ENCODE results near the gene RGS14.

RGS14 gene

GRCh38 chr5:177361418-177362291 lies 3.9 kb downstream of the RGS14 start:
- Histone ChIP-seq H3K9ac (peak overlapping the region in 2 of 11 experiments; percentile 28 to 35; a peak in 2 of 22 replicates), H3K4me2 (peak overlapping the region; percentile 76 to 98 (median 90)), H3K36me3 (peaks cover 0 to under 1% (median 0%) of the 10 kb centered on the region in 11 experiments; a peak in 1 of 22 replicates), H4K20me1 (peaks cover 0 to 59% (median 4%) of the 10 kb centered on the region in 11 experiments; a peak in 8 of 22 replicates), H3K4me1 (peaks cover 68 to 93% (median 83%) of the 10 kb centered on the region in 10 experiments), H3K27me3 (no peaks in the 10 kb centered on the region), H3K27ac (peak overlapping the region in 1 of 11 experiments; percentile 15; a peak in 2 of 22 replicates), H3K9me3 (replicated peaks in 1 of 11) (no peaks in the 10 kb centered on the region), H3K4me3 (no peak overlapping the region; a peak in 1 of 20 replicates)
- no peak for TF ChIP-seq Cebpa-rat (IDR thresholded peaks at IDR 0.05)

- Histone ChIP-seq H3K27me3 (no peaks in the 10 kb centered on the region), H3K9me3 (replicated peaks in 1 of 11) (no peaks in the 10 kb centered on the region), H4K20me1 (peaks cover 0 to 59% (median 4%) of the 10 kb centered on the region in 11 experiments; a peak in 8 of 22 replicates), H3K4me3 (0 out of 20 replicates have a peak overlapping the region, but pooled peaks of 1 of the 10 experiments have one; percentile 40), H3K27ac (no peak overlapping the region), H3K4me2 (peak overlapping the region; percentile 76 to 98 (median 90)), H3K4me1 (peaks cover 62 to 90% (median 78%) of the 10 kb centered on the region in 10 experiments), H3K9ac (peak overlapping the region in 3 of 11 experiments; percentile 25 to 35 (median 28); a peak in 2 of 22 replicates), H3K36me3 (peaks cover 0 to 7% (median under 1%) of the 10 kb centered on the region in 11 experiments; a peak in 11 of 22 replicates)
- TF ChIP-seq Cebpa-rat (IDR thresholded peaks at IDR 0.05), result no peak
These were observed 4.5 kb downstream of the RGS14 start for GRCh38 chr5:177362292-177362609.

GRCh38 chr5:177362610-177363507 lies 5.1 kb downstream of the RGS14 start:
- Histone ChIP-seq H3K4me3 (peak overlapping the region in 9 of 10 experiments; percentile 20 to 60 (median 44); a peak in 14 of 20 replicates), H3K9ac (peak overlapping the region in 8 of 11 experiments; percentile 10 to 56 (median 30); a peak in 8 of 22 replicates), H3K27ac (peak overlapping the region in 1 of 11 experiments; percentile 19; a peak in 1 of 22 replicates), H3K4me1 (peaks cover 56 to 86% (median 73%) of the 10 kb centered on the region in 10 experiments), H4K20me1 (peaks cover 0 to 60% (median 4%) of the 10 kb centered on the region in 11 experiments; a peak in 8 of 22 replicates), H3K4me2 (peak overlapping the region; percentile 76 to 98 (median 90)), H3K27me3 (no peaks in the 10 kb centered on the region), H3K9me3 (replicated peaks in 1 of 11) (no peaks in the 10 kb centered on the region), H3K36me3 (peaks cover 0 to 13% (median 6%) of the 10 kb centered on the region in 11 experiments; a peak in 14 of 22 replicates)
- no peak for TF ChIP-seq Cebpa-rat (IDR thresholded peaks at IDR 0.05)

- H3K4me3 ChIP-seq, result peak overlapping the region in 3 of 10 experiments; percentile 46 to 60 (median 49); a peak in 4 of 20 replicates
- H3K27ac ChIP-seq, result no peak overlapping the region
These were observed 5.8 kb downstream of the RGS14 start for GRCh38 chr5:177363565-177363964.

GRCh38 chr5:177364159-177364962 lies 6.6 kb downstream of the RGS14 start:
- Histone ChIP-seq H3K9ac (no peak overlapping the region), H3K27me3 (no peaks in the 10 kb centered on the region), H3K4me1 (peaks cover 49 to 82% (median 65%) of the 10 kb centered on the region in 10 experiments), H3K27ac (no peak overlapping the region), H3K36me3 (peaks cover 5 to 24% (median 15%) of the 10 kb centered on the region in 11 experiments; a peak in 17 of 22 replicates), H3K9me3 (replicated peaks in 1 of 11) (no peaks in the 10 kb centered on the region), H4K20me1 (peaks cover 0 to 72% (median 4%) of the 10 kb centered on the region in 11 experiments; a peak in 10 of 22 replicates), H3K4me3 (no peak overlapping the region), H3K4me2 (peak overlapping the region in 6 of 11 experiments; percentile 24 to 98 (median 88); a peak in 10 of 22 replicates)
- no peak for TF ChIP-seq Cebpa-rat (IDR thresholded peaks at IDR 0.05)

More at GRCh38 chr5:177363565-177363964, 5.8 kb downstream of the RGS14 start:
- Histone ChIP-seq H3K4me1 (peaks cover 49 to 82% (median 66%) of the 10 kb centered on the region in 10 experiments), H3K27me3 (no peaks in the 10 kb centered on the region), H3K4me2 (peak overlapping the region; percentile 76 to 98 (median 90)), H4K20me1 (peaks cover 0 to 67% (median 4%) of the 10 kb centered on the region in 11 experiments; a peak in 8 of 22 replicates), H3K9me3 (replicated peaks in 1 of 11) (no peaks in the 10 kb centered on the region), H3K36me3 (peaks cover under 1 to 20% (median 13%) of the 10 kb centered on the region in 11 experiments; a peak in 17 of 22 replicates), H3K9ac (no peak overlapping the region)
- no peak for TF ChIP-seq Cebpa-rat (IDR thresholded peaks at IDR 0.05)

- Histone ChIP-seq H3K9me3 (replicated peaks in 1 of 11) (no peaks in the 10 kb centered on the region), H3K4me3 (no peak overlapping the region), H3K4me1 (peaks cover 49 to 79% (median 64%) of the 10 kb centered on the region in 10 experiments), H3K27me3 (no peaks in the 10 kb centered on the region), H3K9ac (peak overlapping the region in 3 of 11 experiments; percentile 15 to 41 (median 15); a peak in 2 of 22 replicates), H3K36me3 (peaks cover 5 to 24% (median 15%) of the 10 kb centered on the region in 11 experiments; a peak in 17 of 22 replicates), H3K4me2 (peak overlapping the region in 5 of 11 experiments; percentile 23 to 73 (median 33); a peak in 6 of 22 replicates), H4K20me1 (peaks cover 0 to 74% (median 7%) of the 10 kb centered on the region in 11 experiments; a peak in 11 of 22 replicates), H3K27ac (no peak overlapping the region)
- TF ChIP-seq Cebpa-rat (IDR thresholded peaks at IDR 0.05), result no peak
These were observed 8.3 kb downstream of the RGS14 start for GRCh38 chr5:177365845-177366527.

Measured in BLaER1 treated with 17β-estradiol and CSF1 and Interleukin-3, amounts not matched to agents 10 nM and 100 nM (cell line).